ENCODE data around the gene PCNX3. TPM values are rescaled to one million over a fixed set of nuclear protein-coding genes. Genes with fewer than 3 reads are reported as not detected.

PCNX3 gene
- total RNA-seq, 1 donor from 2014 or later = 35.9 TPM

GRCh38 chr11:65576867-65577755 lies 38.5 kb upstream of the PCNX3 start:
- TF ChIP-seq CTCF (conservative IDR thresholded peaks at IDR 0.05; ENCODE audit: low read depth, low read length) = no peak
- no peak for DNase-seq (ENCODE audit: low read depth)
- H3K4me3 ChIP-seq (ENCODE audit: low read depth, low read length) = peak overlapping the region; percentile 61

DNA sequence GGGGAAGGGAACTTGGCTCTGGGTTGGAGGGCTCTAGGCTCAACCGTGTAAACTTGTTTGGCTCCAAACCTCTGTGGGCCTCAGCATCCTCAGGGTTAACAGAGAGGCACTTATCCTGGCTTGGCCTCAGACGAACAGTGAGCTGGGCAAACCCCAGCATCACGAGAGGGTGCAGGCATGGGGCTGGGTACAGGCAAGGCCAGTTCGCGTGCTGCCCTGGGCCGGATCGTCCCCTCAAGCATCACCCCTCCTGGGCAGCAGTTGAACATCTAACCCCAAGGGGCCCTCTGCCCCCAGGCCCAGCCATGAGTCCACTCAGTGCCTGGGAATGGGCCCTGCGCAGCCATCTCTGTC lies 37.8 kb upstream of the PCNX3 start:
- no peak for DNase-seq (ENCODE audit: low read depth)

DNA sequence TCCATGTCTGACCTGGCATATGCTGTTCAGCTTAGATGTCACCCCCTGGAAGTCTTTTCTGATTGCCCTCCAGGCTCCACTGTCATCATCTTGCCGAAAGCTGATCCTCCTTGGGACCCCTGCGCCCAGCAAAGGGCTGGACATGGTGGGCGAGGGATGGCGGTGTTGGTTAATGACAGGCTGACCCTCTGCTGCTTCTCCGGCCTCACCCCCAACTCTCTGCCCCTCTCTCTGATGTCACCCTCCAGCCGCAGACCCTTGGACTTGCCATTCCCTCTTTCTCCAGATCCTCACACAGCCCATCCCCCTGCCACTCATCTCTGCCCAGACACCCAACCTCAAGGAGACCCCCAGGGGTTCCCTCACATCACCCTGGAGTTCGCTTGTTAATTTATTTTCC lies 37.4 kb upstream of the PCNX3 start:
- no peak overlapping the region for H3K4me3 ChIP-seq (ENCODE audit: low read depth, low read length)
- no peak for DNase-seq (ENCODE audit: low read depth)
- TF ChIP-seq CTCF (conservative IDR thresholded peaks at IDR 0.05; ENCODE audit: low read depth, low read length) = no peak

More for the DNA sequence above, 37.8 kb upstream of the PCNX3 start:
- H3K4me3 ChIP-seq (ENCODE audit: low read depth, low read length) = peak overlapping the region; percentile 23
- TF ChIP-seq CTCF (conservative IDR thresholded peaks at IDR 0.05; ENCODE audit: low read depth, low read length) = no peak

- no peak for DNase-seq (ENCODE audit: low read depth)
- H3K4me3 ChIP-seq (ENCODE audit: low read depth, low read length) = no peak overlapping the region
- TF ChIP-seq CTCF (conservative IDR thresholded peaks at IDR 0.05; ENCODE audit: low read depth, low read length) = no peak
These were observed 36.9 kb upstream of the PCNX3 start for GRCh38 chr11:65578667-65579066.

- H3K4me3 ChIP-seq (ENCODE audit: low read depth, low read length) = no peak overlapping the region
- DNase-seq (ENCODE audit: low read depth) = no peak
- TF ChIP-seq CTCF (conservative IDR thresholded peaks at IDR 0.05; ENCODE audit: low read depth, low read length) = no peak
These were observed 36.3 kb upstream of the PCNX3 start for GRCh38 chr11:65579291-65579690.

DNA sequence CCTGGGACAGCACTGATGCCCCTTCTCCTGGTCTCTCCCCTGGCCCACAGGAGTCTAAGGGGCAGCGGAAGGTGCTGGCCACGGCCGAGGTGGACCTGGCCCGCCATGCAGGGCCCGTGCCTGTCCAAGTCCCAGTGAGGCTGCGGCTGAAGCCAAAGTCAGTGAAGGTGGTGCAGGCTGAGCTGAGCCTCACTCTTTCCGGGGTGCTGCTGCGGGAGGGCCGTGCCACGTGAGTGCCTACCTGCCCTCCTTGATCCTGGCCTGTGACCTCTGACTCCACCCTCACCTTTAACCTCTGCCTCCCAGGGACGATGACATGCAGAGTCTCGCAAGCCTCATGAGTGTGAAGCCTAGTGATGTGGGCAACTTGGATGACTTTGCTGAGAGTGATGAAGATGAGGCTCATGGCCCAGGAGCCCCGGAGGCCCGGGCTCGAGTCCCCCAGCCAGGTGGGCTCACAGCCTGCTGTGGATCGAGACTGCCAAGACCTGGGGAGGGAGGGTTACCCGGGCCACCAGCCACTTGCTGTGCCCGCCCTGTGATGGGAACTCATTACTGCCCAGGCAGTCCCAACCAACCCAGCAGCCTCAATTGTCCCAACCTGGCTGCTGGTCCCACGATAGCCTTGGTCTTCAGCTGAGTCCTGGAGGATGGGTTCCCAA lies 35.4 kb upstream of the PCNX3 start:
- TF ChIP-seq CTCF (conservative IDR thresholded peaks at IDR 0.05; ENCODE audit: low read depth, low read length) = no peak
- no peak for DNase-seq (ENCODE audit: low read depth)
- no peak overlapping the region for H3K4me3 ChIP-seq (ENCODE audit: low read depth, low read length)

Measured in epithelial cell of proximal tubule (primary cell).